Activated naive CD8-positive, alpha-beta T cell treated with anti-CD3 and anti-CD28 coated beads for 36 hours (primary cell): Measurements from ENCODE around the gene RUVBL1. TPM values are rescaled to one million over a fixed set of nuclear protein-coding genes. Genes with fewer than 3 reads are reported as not detected.

ENCODE experiments used
- DNase-seq: peaks from one replicate; pipeline ENCODE4 v3.0.0; 2021
- H3K27ac Mint-ChIP-seq: one replicate; pipeline ENCODE4 v1.8.0; 2022; ENCODE audit warnings: mild to moderate bottlenecking, moderate library complexity, mixed read lengths
- H3K27me3 Mint-ChIP-seq: one replicate; pipeline ENCODE4 v1.8.0; 2022; ENCODE audit warnings: mild to moderate bottlenecking, mixed read lengths
- H3K36me3 Mint-ChIP-seq: one replicate; pipeline ENCODE4 v1.8.0; 2021; ENCODE audit warnings: mild to moderate bottlenecking, mixed read lengths
- H3K4me1 Mint-ChIP-seq: one replicate; pipeline ENCODE4 v1.8.0; 2021; ENCODE audit warnings: mixed read lengths
- H3K4me3 Mint-ChIP-seq: one replicate; pipeline ENCODE4 v1.8.0; 2022; ENCODE audit warnings: mild to moderate bottlenecking, moderate library complexity, mixed read lengths
- H3K9me3 Mint-ChIP-seq: one replicate; pipeline ENCODE4 v1.8.0; 2022; ENCODE audit warnings: mixed read lengths
- total RNA-seq, 2 experiments: library from RNA; stranded (reverse); gene quantifications; one replicate each; pipeline ENCODE4 v1.2.3, GENCODE V29; 2021

RUVBL1 gene
- total RNA-seq, 2 experiments from 2014 or later = 120 to 122 TPM

GRCh38 chr3:128111147-128111546, 12.5 kb downstream of the RUVBL1 start:
- H3K4me1 Mint-ChIP-seq = peaks cover 36% of the 10 kb centered on the region
- DNase-seq = no peak
- H3K27ac Mint-ChIP-seq = peak overlapping the region; percentile 93
- H3K4me3 Mint-ChIP-seq = no peak overlapping the region
- H3K9me3 Mint-ChIP-seq = no peaks in the 10 kb centered on the region
- peaks cover 50% of the 10 kb centered on the region for H3K36me3 Mint-ChIP-seq
- no peaks in the 10 kb centered on the region for H3K27me3 Mint-ChIP-seq

GRCh38 chr3:128107834-128108233, 15.8 kb downstream of the RUVBL1 start:
- H3K36me3 Mint-ChIP-seq = peaks cover 28% of the 10 kb centered on the region

GRCh38 chr3:128103136-128103676, 20.4 kb downstream of the RUVBL1 start:
- no peaks in the 10 kb centered on the region for H3K4me1 Mint-ChIP-seq
- H3K27me3 Mint-ChIP-seq = no peaks in the 10 kb centered on the region
- H3K27ac Mint-ChIP-seq = no peak overlapping the region
- peaks cover 22% of the 10 kb centered on the region for H3K36me3 Mint-ChIP-seq
- H3K9me3 Mint-ChIP-seq = no peaks in the 10 kb centered on the region
- no peak for DNase-seq
- H3K4me3 Mint-ChIP-seq = no peak overlapping the region

More at GRCh38 chr3:128107834-128108233, 15.8 kb downstream of the RUVBL1 start:
- H3K9me3 Mint-ChIP-seq = no peaks in the 10 kb centered on the region
- no peaks in the 10 kb centered on the region for H3K27me3 Mint-ChIP-seq
- peaks cover 12% of the 10 kb centered on the region for H3K4me1 Mint-ChIP-seq
- no peak overlapping the region for H3K27ac Mint-ChIP-seq
- H3K4me3 Mint-ChIP-seq = no peak overlapping the region
- DNase-seq = no peak

- no peaks in the 10 kb centered on the region for H3K4me1 Mint-ChIP-seq
- no peak overlapping the region for H3K4me3 Mint-ChIP-seq
- no peak overlapping the region for H3K27ac Mint-ChIP-seq
- DNase-seq = no peak
- no peaks in the 10 kb centered on the region for H3K27me3 Mint-ChIP-seq
- H3K9me3 Mint-ChIP-seq = no peaks in the 10 kb centered on the region
- peaks cover 25% of the 10 kb centered on the region for H3K36me3 Mint-ChIP-seq
Observed at GRCh38 chr3:128100638-128101037, 23.0 kb downstream of the RUVBL1 start.

GRCh38 chr3:128100161-128100560, 23.5 kb downstream of the RUVBL1 start:
- peaks cover 25% of the 10 kb centered on the region for H3K36me3 Mint-ChIP-seq
- H3K27ac Mint-ChIP-seq = no peak overlapping the region
- no peak overlapping the region for H3K4me3 Mint-ChIP-seq

GRCh38 chr3:128098234-128098633, 25.4 kb downstream of the RUVBL1 start:
- no peak overlapping the region for H3K27ac Mint-ChIP-seq
- no peaks in the 10 kb centered on the region for H3K27me3 Mint-ChIP-seq
- no peaks in the 10 kb centered on the region for H3K9me3 Mint-ChIP-seq
- no peak for DNase-seq
- peaks cover 10% of the 10 kb centered on the region for H3K4me1 Mint-ChIP-seq
- no peak overlapping the region for H3K4me3 Mint-ChIP-seq
- peaks cover 27% of the 10 kb centered on the region for H3K36me3 Mint-ChIP-seq

More at GRCh38 chr3:128100161-128100560, 23.5 kb downstream of the RUVBL1 start:
- Mint-ChIP-seq H3K27me3 (no peaks in the 10 kb centered on the region), H3K9me3 (no peaks in the 10 kb centered on the region), H3K4me1 (peaks cover 4% of the 10 kb centered on the region)
- DNase-seq = no peak

GRCh38 chr3:128095222-128095703, 28.3 kb downstream of the RUVBL1 start:
- H3K36me3 Mint-ChIP-seq = peaks cover 22% of the 10 kb centered on the region
- peak; percentile 61 for DNase-seq
- no peak overlapping the region for H3K4me3 Mint-ChIP-seq
- no peaks in the 10 kb centered on the region for H3K27me3 Mint-ChIP-seq
- no peak overlapping the region for H3K27ac Mint-ChIP-seq
- H3K4me1 Mint-ChIP-seq = peaks cover 12% of the 10 kb centered on the region
- H3K9me3 Mint-ChIP-seq = no peaks in the 10 kb centered on the region

GRCh38 chr3:128094295-128095151, 29.1 kb downstream of the RUVBL1 start:
- Mint-ChIP-seq H3K4me1 (peaks cover 12% of the 10 kb centered on the region), H3K27me3 (no peaks in the 10 kb centered on the region), H3K9me3 (no peaks in the 10 kb centered on the region), H3K4me3 (no peak overlapping the region), H3K36me3 (peaks cover 18% of the 10 kb centered on the region), H3K27ac (no peak overlapping the region)
- DNase-seq = no peak

- no peak for DNase-seq
- no peak overlapping the region for H3K27ac Mint-ChIP-seq
- H3K4me3 Mint-ChIP-seq = no peak overlapping the region
- H3K36me3 Mint-ChIP-seq = peaks cover 17% of the 10 kb centered on the region
- H3K4me1 Mint-ChIP-seq = peaks cover 12% of the 10 kb centered on the region
- no peaks in the 10 kb centered on the region for H3K27me3 Mint-ChIP-seq
- H3K9me3 Mint-ChIP-seq = no peaks in the 10 kb centered on the region
Observed at GRCh38 chr3:128091586-128091985, 32.0 kb downstream of the RUVBL1 start.

GRCh38 chr3:128089135-128089534, 34.5 kb downstream of the RUVBL1 start:
- DNase-seq = no peak
- peaks cover 22% of the 10 kb centered on the region for H3K36me3 Mint-ChIP-seq
- no peak overlapping the region for H3K4me3 Mint-ChIP-seq
- no peak overlapping the region for H3K27ac Mint-ChIP-seq
- peaks cover 2% of the 10 kb centered on the region for H3K4me1 Mint-ChIP-seq
- no peaks in the 10 kb centered on the region for H3K9me3 Mint-ChIP-seq
- H3K27me3 Mint-ChIP-seq = no peaks in the 10 kb centered on the region

GRCh38 chr3:128084675-128085021, 39.0 kb downstream of the RUVBL1 start:
- no peak for DNase-seq
- no peak overlapping the region for H3K27ac Mint-ChIP-seq
- no peak overlapping the region for H3K4me3 Mint-ChIP-seq
- H3K36me3 Mint-ChIP-seq = peaks cover 45% of the 10 kb centered on the region
- H3K4me1 Mint-ChIP-seq = peaks cover 1% of the 10 kb centered on the region
- H3K9me3 Mint-ChIP-seq = no peaks in the 10 kb centered on the region
- no peaks in the 10 kb centered on the region for H3K27me3 Mint-ChIP-seq

- peaks cover 1% of the 10 kb centered on the region for H3K4me1 Mint-ChIP-seq
- no peaks in the 10 kb centered on the region for H3K9me3 Mint-ChIP-seq
- H3K36me3 Mint-ChIP-seq = peaks cover 46% of the 10 kb centered on the region
- DNase-seq = no peak
- H3K27me3 Mint-ChIP-seq = no peaks in the 10 kb centered on the region
- no peak overlapping the region for H3K4me3 Mint-ChIP-seq
- no peak overlapping the region for H3K27ac Mint-ChIP-seq
Observed at GRCh38 chr3:128083980-128084674, 39.5 kb downstream of the RUVBL1 start.

GRCh38 chr3:128083396-128083795, 40.2 kb downstream of the RUVBL1 start:
- Mint-ChIP-seq H3K27me3 (no peaks in the 10 kb centered on the region), H3K9me3 (no peaks in the 10 kb centered on the region), H3K4me1 (peaks cover 1% of the 10 kb centered on the region), H3K4me3 (no peak overlapping the region), H3K27ac (no peak overlapping the region), H3K36me3 (peaks cover 46% of the 10 kb centered on the region)
- DNase-seq = no peak

GRCh38 chr3:128082546-128082945, 41.1 kb downstream of the RUVBL1 start:
- peaks cover 44% of the 10 kb centered on the region for H3K36me3 Mint-ChIP-seq

GRCh38 chr3:128081846-128082245, 41.8 kb downstream of the RUVBL1 start:
- Mint-ChIP-seq H3K9me3 (no peaks in the 10 kb centered on the region), H3K27me3 (no peaks in the 10 kb centered on the region), H3K4me1 (peaks cover 5% of the 10 kb centered on the region), H3K36me3 (peaks cover 40% of the 10 kb centered on the region), H3K4me3 (no peak overlapping the region), H3K27ac (no peak overlapping the region)
- DNase-seq = no peak

More at GRCh38 chr3:128082546-128082945, 41.1 kb downstream of the RUVBL1 start:
- Mint-ChIP-seq H3K4me3 (no peak overlapping the region), H3K27me3 (no peaks in the 10 kb centered on the region), H3K9me3 (no peaks in the 10 kb centered on the region), H3K27ac (no peak overlapping the region), H3K4me1 (peaks cover 3% of the 10 kb centered on the region)
- DNase-seq = no peak
